ENCODE data around the gene SSR1.

DNA sequence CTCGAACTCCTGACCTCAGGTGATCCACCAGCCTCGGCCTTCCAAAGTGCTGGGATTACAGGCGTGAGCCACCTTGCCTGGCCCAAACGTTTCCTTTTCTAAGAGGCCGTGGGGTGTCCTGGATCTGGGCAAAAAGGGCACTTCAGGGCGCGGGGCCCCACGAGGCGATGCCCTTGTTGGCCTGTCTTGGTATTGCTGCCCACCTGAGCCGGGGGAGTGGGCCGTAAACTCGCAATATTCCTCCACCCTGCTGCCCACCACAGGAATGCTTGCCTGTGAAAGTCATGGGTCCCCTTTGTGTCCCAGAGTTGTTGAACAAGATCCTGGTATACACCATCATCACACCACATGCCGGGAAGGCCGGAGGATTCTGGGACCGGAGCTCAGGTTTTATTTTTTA, 49.0 kb downstream of the SSR1 start:
- TF ChIP-seq, protein P1, sequence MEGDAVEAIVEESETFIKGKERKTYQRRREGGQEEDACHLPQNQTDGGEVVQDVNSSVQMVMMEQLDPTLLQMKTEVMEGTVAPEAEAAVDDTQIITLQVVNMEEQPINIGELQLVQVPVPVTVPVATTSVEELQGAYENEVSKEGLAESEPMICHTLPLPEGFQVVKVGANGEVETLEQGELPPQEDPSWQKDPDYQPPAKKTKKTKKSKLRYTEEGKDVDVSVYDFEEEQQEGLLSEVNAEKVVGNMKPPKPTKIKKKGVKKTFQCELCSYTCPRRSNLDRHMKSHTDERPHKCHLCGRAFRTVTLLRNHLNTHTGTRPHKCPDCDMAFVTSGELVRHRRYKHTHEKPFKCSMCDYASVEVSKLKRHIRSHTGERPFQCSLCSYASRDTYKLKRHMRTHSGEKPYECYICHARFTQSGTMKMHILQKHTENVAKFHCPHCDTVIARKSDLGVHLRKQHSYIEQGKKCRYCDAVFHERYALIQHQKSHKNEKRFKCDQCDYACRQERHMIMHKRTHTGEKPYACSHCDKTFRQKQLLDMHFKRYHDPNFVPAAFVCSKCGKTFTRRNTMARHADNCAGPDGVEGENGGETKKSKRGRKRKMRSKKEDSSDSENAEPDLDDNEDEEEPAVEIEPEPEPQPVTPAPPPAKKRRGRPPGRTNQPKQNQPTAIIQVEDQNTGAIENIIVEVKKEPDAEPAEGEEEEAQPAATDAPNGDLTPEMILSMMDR (IDR thresholded peaks at IDR 0.05), result no peak
- TF ChIP-seq EZH2phosphoT487 (IDR thresholded peaks at IDR 0.05), result no peak
